Amniotic epithelial cell (primary cell): Measurements from ENCODE around the gene SPIRE2.

Experiments used
- DNase-seq: peaks from one replicate; pipeline ENCODE4 v3.0.0-alpha.2; 2010; ENCODE audit warnings: low read depth

The SPIRE2 gene

GRCh38 chr16:89841275-89841674, 13.0 kb downstream of the SPIRE2 start:
- DNase-seq = no peak

GRCh38 chr16:89842471-89843408, 14.5 kb downstream of the SPIRE2 start:
- peak; percentile 85 for DNase-seq

- DNase-seq = no peak
Observed at GRCh38 chr16:89843409-89844350, 15.4 kb downstream of the SPIRE2 start.

- no peak for DNase-seq
Observed at GRCh38 chr16:89844739-89845339, 16.6 kb downstream of the SPIRE2 start.

- no peak for DNase-seq
Observed at GRCh38 chr16:89845417-89845816, 17.1 kb downstream of the SPIRE2 start.

GRCh38 chr16:89847051-89847939, 19.0 kb downstream of the SPIRE2 start:
- DNase-seq = no peak

- no peak for DNase-seq
Observed at GRCh38 chr16:89847940-89848297, 19.6 kb downstream of the SPIRE2 start.

- no peak for DNase-seq
Observed at GRCh38 chr16:89848974-89849373, 20.7 kb downstream of the SPIRE2 start.

- DNase-seq = no peak
Observed at GRCh38 chr16:89853306-89853993, 25.2 kb downstream of the SPIRE2 start.

GRCh38 chr16:89855301-89855945, 27.1 kb downstream of the SPIRE2 start:
- no peak for DNase-seq

- DNase-seq = no peak
Observed at GRCh38 chr16:89855986-89856385, 27.7 kb downstream of the SPIRE2 start.

- DNase-seq = no peak
Observed at GRCh38 chr16:89858973-89859614, 30.8 kb downstream of the SPIRE2 start.

GRCh38 chr16:89859615-89860007, 31.3 kb downstream of the SPIRE2 start:
- no peak for DNase-seq

- DNase-seq = peak; percentile 11
Observed at GRCh38 chr16:89860747-89861304, 32.6 kb downstream of the SPIRE2 start.

GRCh38 chr16:89861648-89862047, 33.4 kb downstream of the SPIRE2 start:
- no peak for DNase-seq

GRCh38 chr16:89862732-89863131, 34.5 kb downstream of the SPIRE2 start:
- DNase-seq = no peak

- DNase-seq = peak; percentile 62
Observed at GRCh38 chr16:89863741-89864526, 35.7 kb downstream of the SPIRE2 start.

GRCh38 chr16:89864527-89864820, 36.2 kb downstream of the SPIRE2 start:
- peak; percentile 22 for DNase-seq

- DNase-seq = no peak
Observed at GRCh38 chr16:89867918-89868317, 39.6 kb downstream of the SPIRE2 start.
